Activated CD4-positive, alpha-beta memory T cell treated with anti-CD3 and anti-CD28 coated beads, Interleukin-2, amount 10 ng/mL, durations not matched to agents 7 days and 5 days (primary cell): ENCODE measurements around the gene PELI1. TPM values are rescaled to one million over a fixed set of nuclear protein-coding genes. Genes with fewer than 3 reads are reported as not detected.

Experiments used
- CTCF ChIA-PET: fragments of 350-600 bp; sonication (Branson Sonifier 250); formaldehyde crosslinking; loops from one replicate; lab custom pipeline; 2021; ENCODE audit warnings: antibody characterized with exemption, inconsistent platforms; lab: Charles Lee
- POLR2A ChIA-PET: fragments of 350-600 bp; sonication (Branson Sonifier 250); formaldehyde crosslinking; loops from one replicate; lab custom pipeline; 2021; ENCODE audit warnings: antibody characterized with exemption; lab: Charles Lee
- DNase-seq: peaks from one replicate; pipeline ENCODE4 v3.0.0-alpha.2; 2020
- H3K27ac Mint-ChIP-seq: one replicate; pipeline ENCODE4 v1.8.0; 2021; ENCODE audit warnings: mild to moderate bottlenecking, mixed read lengths
- H3K27me3 Mint-ChIP-seq: one replicate; pipeline ENCODE4 v1.8.0; 2021; ENCODE audit warnings: mixed read lengths
- H3K36me3 Mint-ChIP-seq: one replicate; pipeline ENCODE4 v1.8.0; 2021; ENCODE audit warnings: low read depth, mixed read lengths
- H3K4me1 Mint-ChIP-seq: one replicate; pipeline ENCODE4 v1.8.0; 2021; ENCODE audit warnings: mixed read lengths
- H3K4me3 Mint-ChIP-seq: one replicate; pipeline ENCODE4 v1.8.0; 2021; ENCODE audit warnings: mild to moderate bottlenecking, mixed read lengths
- H3K9me3 Mint-ChIP-seq: one replicate; pipeline ENCODE4 v1.8.0; 2021; ENCODE audit warnings: mixed read lengths
- total RNA-seq, 2 experiments: library from RNA; stranded (reverse); gene quantifications; one replicate each; pipeline ENCODE4 v1.2.3, GENCODE V29; 2021

Gene PELI1, protein sequence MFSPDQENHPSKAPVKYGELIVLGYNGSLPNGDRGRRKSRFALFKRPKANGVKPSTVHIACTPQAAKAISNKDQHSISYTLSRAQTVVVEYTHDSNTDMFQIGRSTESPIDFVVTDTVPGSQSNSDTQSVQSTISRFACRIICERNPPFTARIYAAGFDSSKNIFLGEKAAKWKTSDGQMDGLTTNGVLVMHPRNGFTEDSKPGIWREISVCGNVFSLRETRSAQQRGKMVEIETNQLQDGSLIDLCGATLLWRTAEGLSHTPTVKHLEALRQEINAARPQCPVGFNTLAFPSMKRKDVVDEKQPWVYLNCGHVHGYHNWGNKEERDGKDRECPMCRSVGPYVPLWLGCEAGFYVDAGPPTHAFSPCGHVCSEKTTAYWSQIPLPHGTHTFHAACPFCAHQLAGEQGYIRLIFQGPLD
- total RNA-seq: 10 to 100 TPM; 44.9 to 45.0 TPM

DNA sequence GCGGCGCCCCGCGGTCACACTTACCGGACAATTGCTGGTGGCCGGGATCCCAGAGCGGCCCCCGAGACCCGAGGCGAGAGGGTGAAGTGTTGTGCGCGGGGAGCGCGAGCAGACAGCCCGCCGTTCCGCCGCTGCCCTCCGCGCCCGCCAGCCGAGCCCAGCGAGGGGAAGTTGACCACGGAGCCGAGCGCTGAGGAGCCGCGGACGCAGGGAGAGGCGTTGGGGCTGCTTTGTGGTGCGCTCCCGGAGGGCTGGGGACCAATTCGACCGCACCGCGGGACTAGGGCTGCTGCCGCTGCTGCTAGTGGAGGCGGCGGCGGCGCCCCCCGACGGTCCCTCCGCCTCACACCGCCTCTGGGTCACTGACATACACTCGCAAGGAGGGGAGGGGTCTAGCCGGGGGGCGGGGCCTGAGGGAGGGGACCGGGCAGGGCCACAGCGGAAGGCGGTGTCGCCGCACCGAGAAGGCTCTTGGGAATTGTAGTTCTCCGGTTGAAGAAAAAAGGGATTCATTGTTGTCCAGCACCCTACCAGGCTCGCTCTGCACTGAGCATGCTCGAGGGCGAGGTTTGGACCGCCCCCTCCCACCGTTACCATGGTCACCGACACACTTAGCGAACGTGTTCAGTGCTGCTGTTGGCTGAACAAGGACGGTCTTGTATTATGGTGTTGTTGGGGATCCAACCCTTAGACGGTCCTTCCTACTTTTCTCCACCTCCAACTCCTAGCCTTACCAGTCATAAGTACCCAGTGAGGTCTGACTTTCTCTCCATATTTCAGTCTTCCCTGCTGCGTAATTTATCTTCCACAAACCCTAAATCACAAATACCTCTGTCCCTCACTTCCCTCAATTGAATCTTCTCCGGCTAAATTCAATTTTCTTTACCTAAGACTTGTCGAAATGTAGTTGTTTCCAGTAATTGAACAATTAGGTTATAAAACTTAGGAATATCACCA, at the start of gene PELI1:
PELI1 (minus strand) TSS at position 364 of the 957 bp plus-strand sequence. CDS start 36,110 bp downstream, outside the sequence.
- DNase-seq: peak; percentile 96
- ChIA-PET CTCF (interaction anchor here (3.0 kb wide), 1 partner anchor 184 kb away, joined by 8 read pairs; no protein-coding TSS in a partner anchor), POLR2A (interaction anchor here (1.0 to 4.9 kb wide), 12 partner anchors 12 to 303 kb away, joined by 3 to 51 read pairs (median 22); partner anchors contain the start of gene UGP2)
- no peaks in the 10 kb centered on the region for H3K9me3 Mint-ChIP-seq
- H3K27me3 Mint-ChIP-seq: no peaks in the 10 kb centered on the region
- H3K27ac Mint-ChIP-seq: peak within 1 kb of the TSS; percentile 88
- peak within 1 kb of the TSS; percentile 91 for H3K4me3 Mint-ChIP-seq
- peaks cover 26% of the 10 kb centered on the region for H3K36me3 Mint-ChIP-seq
- peaks cover 24% of the 10 kb centered on the region for H3K4me1 Mint-ChIP-seq

DNA sequence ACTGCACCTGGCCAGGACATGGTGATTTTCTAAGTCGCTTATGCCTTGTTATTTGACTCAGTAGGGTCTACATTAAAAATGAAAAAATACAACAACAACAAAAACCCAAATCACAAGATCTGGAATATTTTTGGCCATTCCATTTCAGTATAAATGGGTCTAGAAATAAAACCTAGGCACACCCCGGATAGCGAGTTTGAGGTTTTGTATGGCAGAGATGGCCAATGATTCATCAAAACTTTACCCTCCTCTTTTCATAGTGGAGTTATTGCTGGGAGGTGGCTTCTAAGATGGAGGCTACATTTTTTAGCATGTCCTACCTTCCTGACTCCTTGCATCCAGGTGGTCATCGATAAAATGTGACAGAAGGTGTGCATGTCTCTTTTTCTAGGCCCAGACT, 49.3 kb upstream of the PELI1 start:
- ChIA-PET POLR2A (interaction anchor here (0.6 kb wide), 1 partner anchor 50 kb away, joined by 3 read pairs; no protein-coding TSS in a partner anchor), CTCF (no interaction called here)
- no peaks in the 10 kb centered on the region for H3K36me3 Mint-ChIP-seq
- H3K27ac Mint-ChIP-seq: no peak overlapping the region
- DNase-seq: no peak
- no peaks in the 10 kb centered on the region for H3K27me3 Mint-ChIP-seq
- peaks cover 16% of the 10 kb centered on the region for H3K4me1 Mint-ChIP-seq
- H3K9me3 Mint-ChIP-seq: no peaks in the 10 kb centered on the region
- no peak overlapping the region for H3K4me3 Mint-ChIP-seq

DNA sequence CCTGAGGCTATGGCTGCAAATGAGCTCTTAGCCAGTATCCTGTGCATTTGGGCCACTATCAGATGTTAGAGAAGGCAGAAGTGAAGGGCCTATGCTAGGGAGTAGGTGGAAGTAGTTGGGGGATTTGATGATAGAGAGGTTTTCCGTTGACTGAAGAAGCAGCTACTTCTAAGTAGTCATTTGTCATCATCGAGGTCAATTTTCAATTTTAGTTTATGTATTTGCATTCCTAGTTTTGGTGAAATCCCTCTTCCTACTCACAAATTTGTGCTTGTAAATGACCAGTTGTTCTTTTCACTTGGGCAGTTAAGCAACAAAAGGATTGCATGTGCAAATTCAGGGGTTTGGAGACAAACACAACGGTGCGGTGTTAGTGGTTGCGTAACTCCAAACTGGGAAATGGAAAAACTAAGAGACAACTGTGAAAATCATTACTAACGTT, 48.5 kb upstream of the PELI1 start:
- POLR2A ChIA-PET: interaction anchor here (1.0 kb wide), 1 partner anchor 12 kb away, joined by 3 read pairs; no protein-coding TSS in a partner anchor
- H3K4me1 Mint-ChIP-seq: peaks cover 16% of the 10 kb centered on the region
- H3K9me3 Mint-ChIP-seq: no peaks in the 10 kb centered on the region
- no peaks in the 10 kb centered on the region for H3K36me3 Mint-ChIP-seq
- no peak overlapping the region for H3K4me3 Mint-ChIP-seq
- no peak overlapping the region for H3K27ac Mint-ChIP-seq
- CTCF ChIA-PET: no interaction called here
- H3K27me3 Mint-ChIP-seq: no peaks in the 10 kb centered on the region
- no peak for DNase-seq

DNA sequence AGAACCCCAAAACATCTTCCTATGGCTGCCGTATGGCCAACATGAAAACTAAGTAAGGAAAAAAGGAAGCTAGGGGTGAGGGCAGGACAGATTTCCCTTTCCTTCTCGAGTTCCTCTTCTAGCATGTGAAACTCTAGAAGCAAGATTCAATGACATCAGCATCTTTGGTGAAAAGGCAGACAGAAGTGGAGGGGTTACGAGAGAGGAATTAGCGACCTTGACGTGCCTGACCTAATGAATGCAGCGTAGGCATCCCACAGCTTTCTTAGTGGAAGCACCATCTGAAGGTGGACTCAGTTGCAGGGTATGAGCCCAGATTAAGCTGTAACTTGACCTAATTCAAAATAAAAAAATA, 47.9 kb upstream of the PELI1 start:
- H3K9me3 Mint-ChIP-seq: no peaks in the 10 kb centered on the region
- H3K4me3 Mint-ChIP-seq: no peak overlapping the region
- H3K4me1 Mint-ChIP-seq: peaks cover 16% of the 10 kb centered on the region
- CTCF ChIA-PET: no interaction called here
- POLR2A ChIA-PET: interaction anchor here (1.0 kb wide), 1 partner anchor 13 kb away, joined by 3 read pairs; no protein-coding TSS in a partner anchor
- no peak for DNase-seq
- H3K27me3 Mint-ChIP-seq: no peaks in the 10 kb centered on the region
- no peak overlapping the region for H3K27ac Mint-ChIP-seq
- no peaks in the 10 kb centered on the region for H3K36me3 Mint-ChIP-seq

DNA sequence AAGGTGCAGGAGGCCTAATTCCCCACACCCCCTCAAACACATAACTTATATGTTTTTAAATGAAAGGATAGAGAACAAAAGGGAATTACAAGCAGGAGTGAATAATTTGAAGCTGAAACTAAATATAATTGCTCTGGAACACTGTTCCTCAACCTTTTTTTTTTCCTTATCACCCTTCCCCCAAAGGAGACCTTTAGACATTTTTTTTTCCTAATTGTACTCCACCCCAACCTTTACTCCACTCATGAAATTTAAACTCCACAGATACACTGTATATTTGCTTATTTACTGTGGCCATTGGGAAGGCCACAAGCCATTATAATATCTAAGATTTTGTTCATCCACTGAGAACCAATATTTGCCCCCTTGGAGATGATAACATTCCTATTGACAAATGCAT, 45.4 kb upstream of the PELI1 start:
- Mint-ChIP-seq H3K9me3 (no peaks in the 10 kb centered on the region), H3K36me3 (no peaks in the 10 kb centered on the region), H3K4me3 (no peak overlapping the region), H3K4me1 (peaks cover 16% of the 10 kb centered on the region), H3K27me3 (peaks cover 3% of the 10 kb centered on the region), H3K27ac (no peak overlapping the region)
- no peak for DNase-seq
- ChIA-PET CTCF (no interaction called here), POLR2A (no interaction called here)

DNA sequence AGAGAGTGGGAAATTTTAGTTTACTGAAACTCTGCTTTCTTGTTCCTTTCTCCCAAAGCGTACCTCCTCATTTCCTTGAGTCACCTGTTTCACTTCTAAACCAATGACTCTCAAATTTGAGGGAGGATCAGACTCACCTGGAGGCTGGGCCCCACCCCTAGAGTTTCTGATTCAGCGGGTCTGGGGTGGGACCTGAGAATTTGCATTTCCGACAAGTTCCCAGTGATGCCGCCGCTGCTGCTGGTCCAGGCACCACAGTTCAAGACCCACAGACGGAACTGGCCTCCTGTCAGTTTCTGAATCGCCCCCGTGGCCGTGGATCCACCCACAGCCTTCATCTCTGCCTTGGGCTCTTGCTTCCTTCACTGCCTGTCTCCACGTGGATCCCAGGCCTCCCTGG, 44.9 kb upstream of the PELI1 start:
- Mint-ChIP-seq H3K36me3 (no peaks in the 10 kb centered on the region), H3K27ac (no peak overlapping the region), H3K9me3 (no peaks in the 10 kb centered on the region), H3K27me3 (peaks cover 3% of the 10 kb centered on the region), H3K4me1 (peaks cover 16% of the 10 kb centered on the region), H3K4me3 (no peak overlapping the region)
- ChIA-PET CTCF (no interaction called here), POLR2A (no interaction called here)
- DNase-seq: no peak

DNA sequence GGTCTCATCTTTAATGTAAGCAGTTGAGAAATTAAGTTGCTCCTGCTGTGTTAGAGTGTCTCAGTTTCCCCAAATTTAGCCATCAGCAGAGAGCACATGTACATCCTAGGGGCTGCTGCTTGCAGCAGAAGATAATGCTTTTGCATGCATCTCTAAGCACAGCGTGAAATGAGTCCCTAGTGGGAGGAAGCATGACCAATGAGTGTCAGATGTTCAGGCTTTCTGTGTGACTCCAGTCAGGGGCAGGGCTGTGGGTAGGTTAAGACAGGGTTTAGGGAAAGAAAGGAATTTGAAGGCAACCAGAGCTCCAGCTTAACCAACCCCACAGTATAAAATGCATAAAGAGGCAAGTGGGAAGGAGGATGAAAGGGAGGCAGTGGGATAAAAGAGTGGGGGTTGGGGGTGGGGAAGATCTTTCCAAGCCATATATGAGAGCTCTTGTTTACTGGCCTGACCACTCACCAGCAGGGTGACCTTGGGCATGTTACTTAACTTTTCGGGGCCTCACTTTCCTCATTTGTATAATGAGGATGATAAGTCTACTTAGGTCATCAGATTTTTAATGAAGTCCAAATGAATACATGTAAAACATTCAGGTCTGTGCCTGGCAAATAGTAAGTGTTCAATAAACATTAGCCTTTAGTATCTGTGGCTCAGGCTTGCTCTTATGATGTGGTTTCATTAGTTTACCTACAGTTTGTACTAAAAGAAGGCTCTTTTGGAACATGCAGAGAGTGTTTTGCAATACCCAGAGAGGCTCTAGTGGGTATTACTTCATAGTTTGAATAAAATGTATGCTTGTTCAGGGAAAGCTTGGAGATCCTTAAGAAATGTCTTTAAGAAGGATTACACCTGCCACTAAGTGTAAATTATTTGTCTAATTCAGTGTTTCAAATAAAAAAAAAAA, 42.7 kb upstream of the PELI1 start:
- Mint-ChIP-seq H3K9me3 (no peaks in the 10 kb centered on the region), H3K27ac (no peak overlapping the region), H3K36me3 (no peaks in the 10 kb centered on the region), H3K4me1 (peaks cover 10% of the 10 kb centered on the region), H3K27me3 (peaks cover 7% of the 10 kb centered on the region), H3K4me3 (no peak overlapping the region)
- POLR2A ChIA-PET: no interaction called here
- CTCF ChIA-PET: no interaction called here
- DNase-seq: no peak

DNA sequence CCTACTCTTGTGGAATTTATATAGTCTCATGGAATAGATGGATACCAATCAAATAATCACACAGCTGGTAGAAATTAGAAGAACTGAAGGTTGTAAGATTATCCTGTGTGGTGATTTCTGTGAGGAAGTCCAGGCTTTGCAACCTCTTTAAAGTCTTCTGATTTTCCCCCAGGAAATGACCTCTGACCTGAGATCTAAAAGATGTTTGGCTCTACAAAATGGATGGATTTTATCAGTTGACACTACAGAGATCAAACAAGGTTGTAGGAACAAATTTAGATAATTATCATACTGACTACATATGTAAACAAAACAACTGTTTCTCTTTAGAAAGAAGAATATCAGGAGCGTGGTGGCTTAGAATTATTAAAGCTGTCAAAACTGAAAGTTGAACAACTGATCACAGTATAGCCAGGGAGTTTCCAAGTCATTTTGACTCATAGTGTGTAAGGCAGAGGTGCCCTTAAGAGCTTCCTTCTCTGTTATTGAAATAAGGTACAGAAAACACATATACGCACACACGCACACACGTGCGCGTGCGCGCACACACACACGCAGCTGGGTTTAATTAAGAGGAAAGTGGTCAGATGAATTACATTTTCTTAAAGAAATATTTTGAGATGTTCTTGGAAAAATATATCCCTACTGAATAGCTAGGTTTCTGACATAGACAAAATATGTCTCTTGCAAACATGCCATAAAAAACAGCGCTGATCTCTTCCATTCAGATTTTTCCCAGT, 35.5 kb upstream of the PELI1 start:
- Mint-ChIP-seq H3K36me3 (no peaks in the 10 kb centered on the region), H3K27me3 (peaks cover 4% of the 10 kb centered on the region), H3K9me3 (no peaks in the 10 kb centered on the region), H3K4me3 (no peak overlapping the region), H3K27ac (peak overlapping the region; percentile 9), H3K4me1 (peaks cover 12% of the 10 kb centered on the region)
- DNase-seq: no peak
- POLR2A ChIA-PET: interaction anchor here (0.6 to 0.9 kb wide), 2 partner anchors 35 to 36 kb away, joined by 4 read pairs; no protein-coding TSS in a partner anchor
- CTCF ChIA-PET: interaction anchor here (1.4 kb wide), 1 partner anchor 35 kb away, joined by 3 read pairs; no protein-coding TSS in a partner anchor

DNA sequence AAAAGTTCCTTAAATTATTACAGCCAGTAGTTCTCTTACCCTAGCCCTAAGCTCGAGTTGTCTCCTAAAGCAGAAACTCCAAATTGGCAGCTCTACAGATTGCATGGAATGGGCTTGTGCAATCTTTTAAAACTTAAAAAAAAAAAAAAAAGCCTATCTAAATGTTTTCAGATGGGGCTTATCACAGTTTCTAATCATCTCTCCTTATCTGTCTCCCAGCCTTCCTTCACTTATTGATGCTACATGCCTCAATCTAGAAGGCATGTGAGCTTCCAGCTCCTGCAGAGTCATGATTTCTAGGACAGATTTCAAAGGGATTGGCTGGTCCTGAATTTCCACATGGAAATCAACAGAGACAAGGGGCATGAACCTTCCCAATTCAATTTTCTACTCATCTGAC, 33.1 kb upstream of the PELI1 start:
- Mint-ChIP-seq H3K27me3 (no peaks in the 10 kb centered on the region), H3K4me3 (no peak overlapping the region), H3K36me3 (no peaks in the 10 kb centered on the region), H3K9me3 (no peaks in the 10 kb centered on the region), H3K27ac (no peak overlapping the region), H3K4me1 (peaks cover 12% of the 10 kb centered on the region)
- POLR2A ChIA-PET: interaction anchor here (0.9 kb wide), 2 partner anchors 9 to 51 kb away, joined by 3 to 4 read pairs; no protein-coding TSS in a partner anchor
- CTCF ChIA-PET: no interaction called here
- no peak for DNase-seq

DNA sequence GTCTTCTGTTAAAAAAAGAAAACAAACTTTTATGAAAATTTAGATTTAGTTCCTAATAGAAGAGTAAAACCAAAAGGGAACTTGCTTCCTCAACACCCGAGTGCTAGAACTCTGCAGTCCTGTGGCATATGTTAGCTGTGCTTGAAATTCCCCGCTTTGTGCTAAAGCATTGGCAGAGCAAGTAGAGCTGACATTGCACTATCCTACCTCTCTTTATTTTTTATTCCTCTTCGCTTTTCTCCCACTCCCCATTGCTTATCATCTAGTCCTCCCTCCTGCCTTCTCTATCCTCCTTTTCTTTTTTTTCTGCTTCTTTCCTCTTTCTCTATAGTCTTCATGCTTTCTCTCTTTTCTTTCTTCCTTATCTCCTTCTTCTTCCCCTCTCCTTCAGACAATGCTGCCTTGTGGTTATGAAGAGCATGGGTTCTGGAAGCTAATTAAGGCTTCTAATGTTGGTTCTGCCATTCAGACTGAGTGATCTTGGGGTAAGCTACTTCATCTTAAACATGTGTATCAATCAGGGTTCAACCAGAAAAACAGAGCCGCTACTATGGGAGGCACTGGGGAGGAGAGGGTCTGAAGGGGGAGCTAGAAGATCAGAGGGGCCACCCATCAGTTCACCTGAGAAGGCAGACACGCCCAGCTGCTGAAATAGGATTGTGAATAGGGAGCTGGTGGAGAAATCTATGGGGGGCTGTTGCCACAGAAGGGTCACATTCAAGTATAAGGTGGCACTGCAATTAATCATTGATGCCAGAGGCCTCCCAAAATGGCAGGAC, 31.4 kb upstream of the PELI1 start:
- DNase-seq: no peak
- CTCF ChIA-PET: no interaction called here
- POLR2A ChIA-PET: no interaction called here
- Mint-ChIP-seq H3K27ac (no peak overlapping the region), H3K36me3 (no peaks in the 10 kb centered on the region), H3K9me3 (no peaks in the 10 kb centered on the region), H3K4me3 (no peak overlapping the region), H3K4me1 (peaks cover 9% of the 10 kb centered on the region), H3K27me3 (no peaks in the 10 kb centered on the region)
